T1000 (cell line): ENCODE results near the gene SHOC2.
"Not testable (repeated sequence)": the region's sequence is repeated elsewhere in the genome, so short reads cannot be mapped to it uniquely, and the experiment has no call there.

Source experiments
- DNase-seq: peaks from one replicate; lab custom pipeline; 2025; ENCODE audit warnings: mixed read lengths; lab: John Stamatoyannopoulos, UW

The SHOC2 gene

DNA sequence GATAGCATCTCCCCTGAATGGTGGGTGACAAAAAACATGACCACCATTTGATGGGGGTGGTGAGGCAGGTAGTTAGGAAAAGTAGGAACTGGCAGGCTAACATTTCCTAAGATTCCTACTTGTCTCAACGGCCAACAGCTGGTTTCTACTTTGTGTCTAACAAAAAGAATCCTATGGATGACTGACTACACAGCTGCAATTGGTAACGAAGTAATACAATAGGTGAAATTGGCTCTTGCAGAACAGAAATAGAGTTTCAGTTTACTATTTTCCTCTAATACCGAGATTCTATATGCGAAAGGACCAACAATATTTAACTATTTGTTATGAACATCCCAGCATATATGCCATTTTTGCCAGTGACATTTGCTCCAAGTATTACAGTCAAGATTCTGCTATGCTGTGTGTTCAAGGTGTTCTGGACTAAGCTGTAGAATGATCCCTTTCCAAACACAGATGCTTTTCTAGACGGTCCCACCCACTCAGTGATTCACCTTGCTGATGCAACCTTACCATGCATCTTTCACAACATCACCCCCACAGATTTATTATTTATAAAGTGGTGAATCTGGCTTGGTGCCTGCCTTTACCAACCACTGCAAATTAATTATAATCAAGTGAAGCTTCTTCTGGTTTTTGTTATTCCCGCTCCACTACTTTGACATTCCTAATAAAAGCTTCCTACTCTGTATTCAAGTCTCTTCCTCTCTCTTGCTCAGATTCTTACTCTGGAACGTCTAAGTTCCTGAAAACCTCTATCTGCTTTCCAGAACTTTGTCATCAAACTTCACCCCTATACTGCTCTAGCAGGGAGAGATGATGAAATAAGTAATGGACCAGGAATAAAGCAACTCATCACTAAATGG, 17.2 kb upstream of the SHOC2 start:
- DNase-seq: no peak

DNA sequence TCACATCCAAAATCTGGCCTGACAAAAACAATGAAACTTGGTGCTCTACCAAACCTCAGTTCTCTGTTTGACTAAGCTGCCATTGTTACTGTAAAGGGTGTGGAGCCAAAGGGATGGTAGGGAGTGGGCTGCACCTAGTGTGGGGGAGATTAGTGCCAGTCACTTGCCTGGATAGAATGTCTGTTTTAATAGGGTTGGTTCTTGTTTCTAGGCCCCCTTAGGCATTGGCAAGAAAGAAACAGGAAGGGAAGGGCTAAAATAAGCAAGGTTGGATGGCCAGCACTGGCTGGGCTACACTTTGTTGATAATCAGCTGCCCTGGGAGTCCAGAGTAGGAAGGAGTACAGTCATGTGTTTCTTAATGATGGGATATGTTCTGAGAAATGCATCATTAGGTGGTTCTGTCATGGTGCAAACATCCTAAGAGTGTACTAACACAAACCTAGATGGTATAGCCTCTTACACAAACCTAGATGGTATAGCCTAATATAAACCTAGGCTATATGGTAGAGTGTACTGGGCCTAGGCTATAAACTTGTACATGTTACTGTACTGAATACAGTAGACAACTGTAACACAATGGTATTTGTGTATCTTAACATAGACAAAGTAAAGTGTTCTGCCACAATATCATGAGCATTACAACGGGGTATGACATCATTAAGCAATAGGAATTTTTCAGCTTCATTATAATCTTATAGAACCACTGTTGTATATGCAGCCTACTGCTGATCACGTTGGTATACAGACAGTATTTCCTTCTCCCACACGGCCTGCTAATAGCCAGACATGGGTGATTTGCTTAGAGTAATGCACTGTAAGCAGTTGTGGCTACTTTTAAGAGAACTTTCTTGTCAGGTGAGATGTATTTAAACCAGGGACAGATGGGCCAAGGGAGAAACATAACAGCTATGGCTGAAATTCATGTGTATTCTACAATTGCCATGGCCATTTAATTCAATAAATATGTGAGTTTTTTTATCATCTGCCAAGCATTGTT, 15.8 kb upstream of the SHOC2 start:
- DNase-seq: no peak

DNA sequence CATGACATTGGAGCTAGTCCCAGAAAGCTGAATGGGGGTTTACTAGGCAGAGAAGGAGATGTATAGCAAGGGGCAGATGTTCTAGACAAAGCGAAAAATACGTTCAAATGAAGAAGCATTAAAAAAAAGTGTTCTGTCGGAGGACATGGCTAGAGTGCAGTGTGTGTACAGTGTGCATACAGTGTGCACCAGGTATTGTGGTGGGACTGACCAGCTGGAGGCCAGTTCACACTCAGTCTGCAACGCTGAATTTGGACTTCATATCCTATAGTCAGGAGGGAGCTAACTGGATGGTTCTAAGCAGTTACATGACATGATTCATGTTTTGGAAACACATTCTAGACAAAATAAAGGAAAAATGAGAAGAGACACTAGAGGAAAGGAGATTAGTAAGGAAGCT, 9.3 kb upstream of the SHOC2 start:
- no peak for DNase-seq

DNA sequence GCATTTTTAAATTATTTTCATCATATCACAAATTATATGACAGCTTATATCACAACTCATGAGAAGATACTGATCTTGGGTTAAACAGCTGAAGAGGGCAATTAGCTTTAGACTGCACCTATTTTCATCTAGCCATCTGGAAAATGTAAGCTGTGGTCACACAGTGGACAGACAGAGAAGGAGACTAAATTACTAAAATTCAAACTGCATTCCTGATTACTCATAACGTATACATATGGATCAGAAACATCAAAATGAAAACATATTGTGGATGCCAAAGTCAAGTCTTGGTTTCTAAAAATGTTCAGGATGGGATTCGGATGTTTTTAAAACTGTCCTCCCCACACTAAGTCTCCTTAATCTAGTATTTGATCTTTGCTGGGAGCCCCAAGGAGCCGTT, 7.0 kb upstream of the SHOC2 start:
- no peak for DNase-seq

DNA sequence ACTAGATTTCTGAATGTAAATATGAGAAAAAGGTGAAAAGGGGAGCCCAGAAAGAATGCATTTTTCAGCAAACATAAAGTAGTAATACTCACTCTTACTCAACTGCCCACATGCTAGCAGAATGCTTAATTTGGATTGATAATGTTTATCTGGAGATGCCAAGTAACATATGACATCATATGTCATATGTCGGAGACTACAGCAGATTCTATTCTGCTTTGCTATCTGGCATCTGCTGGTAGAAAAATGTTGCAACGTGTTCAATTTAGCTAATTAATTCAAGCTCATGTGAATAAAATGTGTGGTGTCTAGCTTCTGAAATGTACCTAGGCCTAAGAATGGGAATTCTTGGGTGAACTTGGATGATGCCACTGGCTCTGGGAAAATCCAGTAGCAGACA, 5.0 kb upstream of the SHOC2 start:
- DNase-seq: no peak

DNA sequence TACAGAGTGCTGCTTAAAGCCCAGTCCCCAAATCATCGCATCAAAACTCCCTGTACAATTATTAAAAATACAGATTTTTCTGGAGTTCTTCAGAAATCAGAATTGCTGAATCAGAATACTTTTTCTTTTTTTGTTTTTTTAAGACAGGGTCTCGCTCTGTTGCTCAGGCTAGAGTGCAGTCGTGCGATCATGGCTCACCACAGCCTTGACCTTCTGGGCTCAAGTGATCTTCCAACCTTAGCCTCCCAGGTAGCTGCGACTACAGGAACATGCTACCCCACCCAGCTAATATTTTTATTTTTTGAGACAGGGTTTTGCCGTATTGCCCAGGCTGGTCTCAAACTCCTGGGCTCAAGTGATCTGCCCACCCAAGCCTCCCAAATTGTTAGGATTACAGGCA, 4.4 kb upstream of the SHOC2 start:
- DNase-seq: no peak

DNA sequence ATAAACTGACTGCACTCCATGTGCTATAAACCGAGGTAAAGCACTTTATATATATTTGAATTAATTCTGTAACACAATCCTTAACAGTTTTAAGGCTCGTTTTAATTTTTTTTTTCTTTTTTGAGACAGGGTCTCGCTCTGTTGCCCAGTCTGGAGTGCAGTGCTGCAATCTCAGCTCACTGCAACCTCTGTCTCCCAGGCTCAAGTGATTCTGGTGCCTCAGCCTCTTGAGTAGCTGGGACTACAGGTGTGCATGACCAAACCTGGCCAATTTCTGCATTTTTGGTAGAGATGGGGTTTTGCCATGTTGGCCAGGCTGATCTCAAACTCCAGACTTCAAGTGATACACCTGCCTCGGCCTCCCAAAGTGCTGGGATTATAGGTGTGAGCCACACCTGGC, 3.8 kb upstream of the SHOC2 start:
- DNase-seq: not testable (repeated sequence)

DNA sequence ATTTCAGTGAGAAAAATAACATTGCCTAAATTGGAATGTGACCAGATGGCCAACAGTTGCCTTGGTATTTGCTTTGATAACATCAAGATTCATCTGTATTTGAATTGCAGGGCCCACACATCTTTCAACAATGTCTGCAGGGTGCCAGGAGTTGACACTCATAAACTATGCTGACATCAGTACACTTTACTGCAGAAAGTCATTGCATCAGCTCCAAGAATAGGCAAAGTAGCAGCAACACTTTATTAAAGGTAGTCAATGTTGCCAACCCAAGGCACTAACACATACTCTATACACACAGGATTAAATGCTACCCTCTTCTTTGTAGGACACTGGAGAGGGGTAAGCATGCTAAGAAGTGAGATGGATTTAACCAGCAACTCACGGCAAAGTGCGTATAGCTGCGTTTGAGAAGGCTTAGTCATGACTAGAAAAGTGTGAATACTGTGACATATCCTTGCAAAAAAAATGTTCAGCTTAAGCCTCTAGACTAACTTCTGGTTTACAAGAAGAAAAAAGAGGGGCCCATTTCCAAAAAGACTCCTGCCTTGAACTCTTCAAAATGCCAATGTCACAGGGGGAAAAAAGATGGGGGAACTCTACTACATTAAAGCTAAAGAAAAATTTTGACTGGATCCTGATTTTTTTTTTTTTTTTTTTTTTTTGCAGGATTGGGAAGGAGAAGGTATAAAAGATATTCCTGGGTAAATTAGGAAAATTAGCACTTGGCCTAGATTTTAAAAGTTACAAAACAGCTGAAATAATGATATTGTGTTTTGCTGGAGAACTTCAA, 2.7 kb upstream of the SHOC2 start:
- DNase-seq: no peak

DNA sequence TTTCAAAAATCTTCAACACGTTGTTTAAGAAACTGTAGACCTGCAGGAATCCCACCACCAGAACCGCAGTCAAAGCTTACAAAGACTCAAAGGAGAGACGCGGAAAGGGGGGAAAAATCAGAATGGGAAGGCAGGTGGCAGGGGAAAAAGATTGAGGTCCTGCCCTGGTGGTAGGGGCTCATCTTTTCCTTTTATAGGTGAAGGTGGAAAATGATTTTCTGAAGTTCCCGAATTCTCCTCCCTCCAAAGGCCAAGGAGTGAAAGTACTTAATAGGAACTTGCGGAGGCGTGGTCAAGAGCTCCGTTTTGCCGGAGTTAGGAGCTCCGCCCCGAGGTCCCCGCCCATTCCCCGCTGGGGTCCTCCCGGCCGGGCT, 1.1 kb upstream of the SHOC2 start:
- no peak for DNase-seq

DNA sequence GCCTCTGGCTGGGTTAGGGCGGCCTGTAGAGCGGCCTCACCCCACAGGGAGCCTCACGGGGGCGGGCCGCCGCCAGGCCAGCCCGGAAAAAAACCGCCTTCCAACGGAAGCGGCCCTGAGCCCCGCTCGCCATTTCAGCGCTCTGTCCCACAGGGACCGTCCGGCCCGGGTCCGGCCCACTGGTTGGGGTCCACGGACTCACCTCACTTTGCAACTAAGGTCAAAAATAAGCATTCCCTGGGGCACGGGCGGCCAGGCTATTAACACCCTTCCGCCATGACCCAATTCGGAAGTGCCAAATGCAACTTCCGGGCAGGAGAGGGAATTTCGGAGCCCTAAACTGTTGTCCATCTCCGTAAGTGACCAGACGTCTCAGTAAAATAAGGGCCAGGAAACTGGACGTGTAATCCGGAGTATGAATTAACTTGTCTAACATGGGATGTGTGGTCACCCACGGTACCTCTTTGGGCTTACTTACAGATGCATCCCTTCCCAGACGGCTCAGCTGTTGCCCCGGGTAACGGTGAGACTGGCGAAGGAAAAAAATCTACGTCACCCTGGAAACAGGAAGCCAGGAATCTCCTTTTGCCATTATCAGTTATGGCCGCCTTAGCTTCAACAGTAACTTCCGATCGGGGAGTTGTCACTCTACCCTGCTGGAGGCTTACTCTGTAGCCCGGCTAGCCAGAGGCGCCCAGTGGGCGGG, 608 bp upstream of the SHOC2 start, which contains the start of gene BBIP1:
BBIP1 (minus strand) TSS at position 538 of the 706 bp plus-strand sequence. CDS start 1,023 bp downstream, outside the sequence.
- DNase-seq: peak; percentile 97

DNA sequence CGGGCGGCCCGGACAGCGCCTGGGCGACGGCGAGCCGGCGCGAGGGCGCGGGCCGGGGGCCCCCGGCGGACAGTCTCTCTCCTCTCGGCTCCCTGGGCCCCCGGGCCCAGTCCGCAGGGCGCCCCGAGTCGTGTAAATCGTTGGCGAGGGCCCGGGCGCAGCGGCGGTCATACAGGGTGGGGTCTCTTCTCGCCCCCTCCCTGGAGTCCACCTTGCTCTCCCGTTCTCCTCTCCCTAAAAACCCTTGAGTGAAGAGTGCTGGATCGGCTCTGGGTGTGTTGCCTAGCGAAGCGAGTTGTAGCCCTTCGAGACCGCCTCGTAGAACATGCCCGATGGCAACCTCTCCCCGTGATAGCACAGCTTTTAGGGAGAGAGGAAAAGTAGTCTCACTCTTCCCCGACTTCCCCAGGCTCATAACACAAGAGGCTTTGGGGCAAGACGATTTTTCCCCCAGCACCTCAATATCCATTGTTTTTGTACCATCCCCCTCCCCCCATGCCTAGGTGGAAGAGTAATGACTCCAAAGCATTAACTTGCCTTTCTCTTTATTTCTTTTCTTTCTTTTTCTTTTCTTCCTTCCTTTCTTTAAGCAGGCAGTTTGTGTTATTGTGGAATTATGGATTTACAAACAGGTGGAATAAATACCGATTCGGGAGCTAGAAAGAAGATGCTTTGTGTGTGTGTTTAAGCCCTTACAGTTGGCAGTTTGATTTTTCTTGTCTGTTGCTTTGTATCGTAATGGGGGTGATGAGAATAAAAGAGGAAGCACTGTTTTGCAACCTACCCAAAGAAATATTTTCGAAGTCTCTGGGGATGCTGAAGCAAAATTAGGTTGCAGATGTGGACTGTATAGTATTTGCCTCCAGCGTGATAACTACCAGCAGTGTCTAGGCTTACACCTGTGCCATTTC, 822 bp downstream of the SHOC2 start:
- DNase-seq: no peak

DNA sequence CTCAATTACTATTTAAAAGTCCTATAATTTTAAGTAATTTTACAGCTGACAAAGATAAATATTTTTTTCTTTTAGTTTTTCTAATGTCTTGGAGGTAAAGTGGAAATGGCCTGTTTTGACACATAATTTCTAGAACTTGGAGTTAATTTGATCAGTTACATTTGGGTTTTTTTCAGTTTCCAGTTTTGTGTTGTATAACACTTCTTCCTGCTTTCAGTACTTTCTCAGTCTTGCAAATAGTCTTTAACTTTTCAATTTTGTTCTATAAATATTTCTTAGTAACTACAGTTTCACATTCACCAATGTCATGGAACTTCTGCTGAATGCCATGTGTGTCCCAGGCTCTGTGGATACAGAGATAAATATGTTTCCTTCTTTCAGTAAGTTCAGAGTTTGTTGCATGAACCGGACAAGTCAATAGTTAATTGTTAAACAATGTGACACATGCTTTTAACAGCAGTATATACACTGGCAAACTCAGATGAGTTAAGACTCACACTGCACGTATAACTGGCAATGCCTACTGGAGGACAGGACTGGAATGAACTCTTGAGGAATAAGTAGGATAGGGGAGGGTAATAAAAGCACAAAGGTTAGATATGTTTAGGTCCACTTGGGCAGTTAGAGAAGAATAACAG, 4.6 kb downstream of the SHOC2 start:
- no peak for DNase-seq

DNA sequence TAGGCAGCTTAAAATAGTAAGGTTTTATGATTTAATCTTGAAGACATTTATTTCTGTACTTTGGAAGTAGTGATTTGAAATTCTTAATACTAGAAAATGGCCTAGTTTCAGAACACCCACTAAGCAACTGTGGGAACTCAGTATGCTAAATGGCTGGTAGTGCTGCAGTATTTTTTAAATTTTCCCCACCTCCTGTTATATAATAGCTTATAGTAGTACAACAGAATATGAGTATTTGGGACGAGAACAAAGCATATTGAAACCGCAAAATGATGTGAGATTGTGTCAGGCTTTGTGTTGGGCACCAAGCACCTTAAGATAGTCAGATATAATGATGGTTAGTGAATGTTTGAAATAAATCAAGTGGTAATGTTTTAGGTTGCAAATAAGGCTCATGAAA, 8.1 kb downstream of the SHOC2 start:
- DNase-seq: no peak

DNA sequence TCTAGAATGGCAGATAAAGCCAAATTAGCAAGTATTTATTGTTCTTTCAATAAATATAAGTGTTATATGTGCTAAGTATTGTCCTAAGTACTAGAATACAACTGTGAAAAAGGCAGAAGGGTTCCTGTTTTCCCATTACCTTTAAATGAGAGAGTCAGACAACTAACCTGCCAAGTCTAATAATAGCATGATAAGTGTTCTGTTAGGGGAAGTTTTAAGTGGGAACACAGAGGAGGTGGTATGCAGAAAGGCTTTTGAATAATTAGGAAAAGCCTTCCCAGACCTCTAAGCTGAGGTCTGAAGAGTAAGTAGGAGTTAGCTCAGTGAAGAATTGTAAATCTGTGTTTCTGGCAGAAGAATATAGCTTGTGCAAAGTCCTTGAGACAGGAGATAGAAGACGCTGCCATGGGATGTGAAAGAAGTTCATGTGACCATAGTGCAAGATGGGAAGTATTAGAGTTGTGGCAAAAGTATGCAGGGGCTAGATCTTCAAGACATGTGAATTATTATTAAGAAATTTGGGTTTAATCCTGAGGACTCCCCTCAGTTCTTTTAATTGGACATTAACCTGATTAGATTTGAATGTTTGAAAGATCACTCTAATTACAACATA, 12.5 kb downstream of the SHOC2 start:
- no peak for DNase-seq

DNA sequence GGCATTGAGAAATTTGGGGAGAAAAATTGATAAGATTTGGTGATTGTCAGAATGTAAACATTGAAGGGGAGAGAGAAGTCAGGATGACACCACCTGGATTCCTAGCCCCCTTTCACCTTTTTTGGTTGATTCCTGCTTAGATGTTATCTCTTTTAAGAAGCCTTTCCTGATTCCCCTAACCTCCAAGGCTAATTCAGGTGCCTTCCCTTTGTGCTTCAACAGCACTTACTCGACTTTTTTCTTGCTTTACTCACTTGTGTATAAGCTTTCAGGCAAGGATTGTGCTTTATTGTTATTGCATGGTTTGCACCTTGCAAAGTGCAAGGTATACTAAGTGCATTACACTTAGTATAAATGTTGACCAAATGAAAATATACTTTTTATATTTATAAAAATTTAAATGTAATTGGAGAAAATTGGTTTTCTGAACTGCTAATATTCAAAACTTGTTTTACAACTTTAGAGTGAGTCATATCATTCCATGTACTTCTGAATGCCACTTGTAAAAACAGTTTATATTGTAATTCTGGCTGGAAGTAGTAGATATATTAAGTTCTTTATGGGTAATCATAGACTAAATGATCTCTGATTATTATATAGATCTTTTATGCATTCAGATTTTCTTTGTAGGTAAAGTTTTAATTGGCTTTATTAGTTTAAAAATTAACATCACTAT, 13.2 kb downstream of the SHOC2 start:
- no peak for DNase-seq

DNA sequence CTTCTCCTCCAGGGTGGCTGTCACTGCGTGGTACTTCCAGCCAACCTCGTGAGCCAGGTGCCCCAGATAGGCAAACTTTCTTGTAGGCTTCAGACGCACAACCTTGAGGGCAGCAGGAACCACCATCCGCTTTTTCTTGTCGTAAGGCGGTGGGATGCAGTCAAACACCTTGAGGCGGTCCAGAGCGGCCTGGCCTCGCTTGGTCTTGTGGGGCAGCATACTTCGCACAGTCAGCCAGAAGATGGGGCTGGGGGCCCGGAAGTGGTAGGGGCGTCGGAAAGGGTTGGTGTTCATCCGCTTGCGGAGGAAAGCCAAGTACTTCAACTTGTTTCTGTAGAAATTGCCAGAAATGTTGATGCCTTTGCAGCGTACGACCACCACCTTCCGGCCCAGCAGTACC, 17.4 kb downstream of the SHOC2 start:
- no peak for DNase-seq

DNA sequence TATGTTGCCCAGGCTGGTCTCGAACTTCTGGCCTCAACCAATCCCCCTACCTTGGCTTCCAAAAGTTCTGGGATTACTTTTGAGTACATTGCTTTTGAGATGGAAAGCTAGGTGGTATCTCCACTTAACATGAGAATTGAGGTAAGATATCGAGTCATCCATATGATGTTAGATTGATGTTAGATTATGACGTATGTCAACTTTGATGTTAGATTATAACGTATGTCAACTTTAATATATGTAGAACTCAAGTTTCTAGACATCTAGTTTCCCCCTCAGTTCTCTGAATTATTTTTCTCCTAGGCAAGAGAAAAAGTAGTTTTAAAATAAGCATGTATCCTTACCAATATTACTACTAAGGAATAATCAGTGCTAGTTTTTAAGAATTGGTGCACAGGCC, 20.0 kb downstream of the SHOC2 start:
- no peak for DNase-seq

DNA sequence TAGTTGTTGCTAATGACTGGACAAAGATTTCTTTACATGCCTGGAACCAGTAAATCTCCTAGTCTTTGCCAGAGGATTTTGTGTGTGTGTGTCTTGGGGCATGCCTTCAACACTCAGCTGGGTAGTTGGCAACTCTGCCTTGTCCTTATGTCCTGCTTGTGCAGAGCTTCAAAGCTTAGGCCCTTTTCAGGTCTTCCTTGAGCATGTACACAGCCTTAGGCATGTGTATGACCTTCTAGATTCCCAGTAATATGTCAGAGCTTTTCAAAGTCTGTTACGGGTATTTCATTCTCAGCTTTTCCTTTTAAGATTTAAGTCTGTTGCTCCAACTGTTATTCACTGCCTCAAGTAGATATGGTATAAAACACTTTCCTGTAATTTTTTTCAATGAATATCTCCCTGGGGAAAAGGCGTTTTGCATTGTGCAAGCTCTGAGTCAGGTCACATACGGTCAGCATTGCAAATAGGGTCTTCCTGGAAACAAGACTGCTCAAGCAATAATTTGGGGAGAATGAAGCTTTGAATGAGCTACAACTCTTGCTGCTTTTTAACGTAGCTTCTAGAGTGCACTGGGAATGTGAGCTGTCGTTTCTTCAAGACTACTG, 25.5 kb downstream of the SHOC2 start:
- DNase-seq: no peak
